ENCODE data around the gene UACA. TPM values are rescaled to one million over a fixed set of nuclear protein-coding genes. Genes with fewer than 3 reads are reported as not detected.

The UACA gene
- total RNA-seq, 1 experiment from 2014 or later: 59.9 TPM

DNA sequence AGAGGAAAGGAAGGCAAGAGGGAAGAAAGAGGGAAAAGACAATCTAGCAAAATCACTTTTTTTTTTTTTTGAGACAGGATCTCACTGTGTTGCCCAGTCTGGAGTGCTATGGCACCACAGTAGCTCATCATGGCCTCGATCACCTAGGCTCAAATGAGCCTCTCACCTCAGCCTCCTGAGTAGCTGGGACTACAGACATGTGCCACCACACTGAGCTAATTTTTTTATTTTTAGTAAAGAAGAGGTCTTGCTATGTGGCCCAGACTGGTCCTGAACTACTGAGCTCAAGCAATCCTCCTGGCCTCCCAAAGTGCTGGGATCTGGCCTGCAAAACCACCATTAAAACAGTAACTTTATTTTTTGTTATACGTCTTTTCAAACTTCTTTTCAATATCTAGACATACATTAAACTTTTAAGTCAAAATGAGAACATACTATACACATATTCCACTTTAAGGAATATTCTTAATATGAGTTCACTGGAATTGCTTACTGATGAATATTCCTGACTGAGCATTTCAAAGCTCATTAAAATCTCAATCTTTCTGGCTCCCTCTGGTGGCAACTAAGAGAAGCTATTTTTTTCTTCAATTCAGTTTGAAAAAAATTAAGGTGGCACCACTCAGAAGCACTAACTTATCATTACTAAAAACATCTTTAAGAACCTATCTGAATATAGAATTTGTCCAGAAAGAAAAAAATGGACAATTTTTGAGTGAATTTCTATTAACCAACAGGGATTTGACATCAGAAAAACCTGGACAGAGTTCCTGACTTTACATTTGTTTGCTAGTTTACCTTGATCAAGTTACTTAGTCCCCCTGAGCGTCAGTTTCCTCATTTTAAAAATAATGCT lies 40.9 kb downstream of the UACA start:
- H3K4me3 ChIP-seq: no peak overlapping the region
- no peaks in the 10 kb centered on the region for H3K9me2 ChIP-seq (ENCODE audit: insufficient read depth)
- no peaks in the 10 kb centered on the region for H3K79me2 ChIP-seq (ENCODE audit: low read depth)
- ChIA-PET POLR2A (ENCODE audit: unreplicated experiment) (interaction anchor here (0.6 to 0.8 kb wide), 2 partner anchors 21 to 947 kb away, joined by 8 read pairs; no protein-coding TSS in a partner anchor), CTCF (interaction anchor here (0.6 to 1.4 kb wide), 11 partner anchors 9 to 164 kb away, joined by 3 to 11 read pairs (median 3); no protein-coding TSS in a partner anchor)
- no peaks in the 10 kb centered on the region for H3K36me3 ChIP-seq (ENCODE audit: low read depth)
- H3K27me3 ChIP-seq (ENCODE audit: insufficient read depth, low read depth): no peaks in the 10 kb centered on the region
- no peaks in the 10 kb centered on the region for H3F3A ChIP-seq (ENCODE audit: insufficient read depth, low read depth)
- TF ChIP-seq, protein P1, sequence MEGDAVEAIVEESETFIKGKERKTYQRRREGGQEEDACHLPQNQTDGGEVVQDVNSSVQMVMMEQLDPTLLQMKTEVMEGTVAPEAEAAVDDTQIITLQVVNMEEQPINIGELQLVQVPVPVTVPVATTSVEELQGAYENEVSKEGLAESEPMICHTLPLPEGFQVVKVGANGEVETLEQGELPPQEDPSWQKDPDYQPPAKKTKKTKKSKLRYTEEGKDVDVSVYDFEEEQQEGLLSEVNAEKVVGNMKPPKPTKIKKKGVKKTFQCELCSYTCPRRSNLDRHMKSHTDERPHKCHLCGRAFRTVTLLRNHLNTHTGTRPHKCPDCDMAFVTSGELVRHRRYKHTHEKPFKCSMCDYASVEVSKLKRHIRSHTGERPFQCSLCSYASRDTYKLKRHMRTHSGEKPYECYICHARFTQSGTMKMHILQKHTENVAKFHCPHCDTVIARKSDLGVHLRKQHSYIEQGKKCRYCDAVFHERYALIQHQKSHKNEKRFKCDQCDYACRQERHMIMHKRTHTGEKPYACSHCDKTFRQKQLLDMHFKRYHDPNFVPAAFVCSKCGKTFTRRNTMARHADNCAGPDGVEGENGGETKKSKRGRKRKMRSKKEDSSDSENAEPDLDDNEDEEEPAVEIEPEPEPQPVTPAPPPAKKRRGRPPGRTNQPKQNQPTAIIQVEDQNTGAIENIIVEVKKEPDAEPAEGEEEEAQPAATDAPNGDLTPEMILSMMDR (conservative IDR thresholded peaks at IDR 0.05): peak; percentile 81
- TF ChIP-seq EZH2 (IDR thresholded peaks at IDR 0.05; ENCODE audit: low read depth): no peak
- intact Hi-C loops (cut with micrococcal nuclease; ENCODE audit: unreplicated experiment): loop anchor here (10.0 kb wide), 1 partner anchor 48 kb away; no protein-coding TSS in a partner anchor
- no peak overlapping the region for H2AFZ ChIP-seq
- H3K9me3 ChIP-seq (ENCODE audit: insufficient read depth, low read depth): no peaks in the 10 kb centered on the region
- DNase-seq: no peak
- H3K4me1 ChIP-seq (replicated peaks; ENCODE audit: insufficient read depth): no peaks in the 10 kb centered on the region
- no peak overlapping the region for H3K27ac ChIP-seq
- no TSS peak for BruUV-seq (replicated peaks)
- H4K20me1 ChIP-seq (ENCODE audit: insufficient read depth): no peaks in the 10 kb centered on the region
- no peak overlapping the region for H3K4me2 ChIP-seq

DNA sequence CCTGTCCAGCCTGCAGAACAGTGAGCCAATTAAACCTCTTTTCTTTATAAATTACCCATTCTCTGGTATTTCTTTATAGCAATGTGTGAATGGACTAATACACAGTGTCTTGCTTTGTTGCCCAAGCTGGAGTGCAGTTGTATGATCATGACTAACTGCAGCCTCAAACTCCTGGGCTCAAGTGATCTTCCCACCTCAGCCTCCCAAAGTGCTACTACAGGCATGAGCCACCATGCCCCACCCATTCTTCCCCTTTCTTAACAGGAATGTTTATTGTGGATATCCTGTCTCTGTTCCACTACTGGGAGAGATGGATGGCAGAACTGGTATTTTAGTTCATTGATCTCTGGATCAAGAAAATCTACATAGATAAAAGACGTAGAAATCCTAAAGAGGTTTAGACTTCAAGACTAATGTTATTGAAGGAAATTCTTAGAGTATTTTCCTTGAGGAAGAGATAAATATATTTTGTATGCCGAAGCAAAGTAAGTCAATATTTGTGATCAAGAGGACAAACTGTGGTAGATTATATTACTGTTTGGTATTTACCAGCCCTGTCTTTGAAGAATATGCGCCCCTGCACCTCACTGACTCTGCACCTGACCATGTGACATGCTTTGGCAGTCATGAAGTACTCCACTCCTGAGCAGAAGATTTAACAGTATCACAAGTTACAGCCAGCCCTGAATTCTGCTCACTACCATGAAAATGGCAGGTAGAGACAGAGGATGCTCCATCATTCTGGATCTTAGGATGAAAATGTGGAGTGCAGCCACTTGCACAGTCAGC lies 42.9 kb downstream of the UACA start:
- Histone ChIP-seq H3F3A (ENCODE audit: insufficient read depth, low read depth) (no peaks in the 10 kb centered on the region), H3K9me2 (ENCODE audit: insufficient read depth) (no peaks in the 10 kb centered on the region), H3K9me3 (ENCODE audit: insufficient read depth, low read depth) (no peaks in the 10 kb centered on the region), H3K79me2 (ENCODE audit: low read depth) (no peaks in the 10 kb centered on the region), H3K36me3 (ENCODE audit: low read depth) (no peaks in the 10 kb centered on the region), H3K4me3 (no peak overlapping the region), H3K27ac (no peak overlapping the region), H4K20me1 (ENCODE audit: insufficient read depth) (no peaks in the 10 kb centered on the region), H3K4me1 (replicated peaks; ENCODE audit: insufficient read depth) (peaks cover 10% of the 10 kb centered on the region), H3K4me2 (no peak overlapping the region), H3K27me3 (ENCODE audit: insufficient read depth, low read depth) (no peaks in the 10 kb centered on the region), H2AFZ (no peak overlapping the region)
- DNase-seq: no peak
- BruUV-seq (replicated peaks): no TSS peak
- POLR2A ChIA-PET (ENCODE audit: unreplicated experiment): no interaction called here
- no peak for TF ChIP-seq EZH2 (IDR thresholded peaks at IDR 0.05; ENCODE audit: low read depth)
- TF ChIP-seq, protein P1 (conservative IDR thresholded peaks at IDR 0.05): no peak
- CTCF ChIA-PET: no interaction called here
- intact Hi-C loops (cut with micrococcal nuclease; ENCODE audit: unreplicated experiment): loop anchor here (10.0 kb wide), 1 partner anchor 46 kb away; no protein-coding TSS in a partner anchor

DNA sequence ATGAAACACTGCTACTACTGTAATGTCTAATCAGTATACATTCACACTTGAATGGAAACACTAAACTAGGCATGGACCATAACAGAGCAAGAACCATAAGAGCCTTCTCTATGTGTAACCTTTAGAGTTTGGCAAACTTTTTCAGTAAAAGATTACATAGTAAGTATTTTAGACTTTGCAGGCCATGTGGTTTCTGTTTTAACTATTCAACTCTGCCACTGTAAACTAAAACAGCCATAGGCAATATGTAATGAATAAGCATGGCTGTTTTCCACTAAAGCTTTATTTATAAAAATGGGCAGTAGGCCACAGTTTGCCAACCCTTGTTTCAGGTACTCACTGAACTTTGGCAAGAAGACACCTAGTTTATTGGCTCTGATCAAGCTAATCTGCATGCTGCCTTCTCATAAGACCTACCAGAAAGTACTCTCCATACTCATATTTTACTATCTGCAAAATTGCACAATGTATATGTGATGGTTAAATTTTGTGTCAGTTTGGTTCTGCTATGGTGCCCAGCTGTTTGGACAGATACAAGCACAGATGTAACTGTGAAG lies 46.0 kb downstream of the UACA start:
- Histone ChIP-seq H3K79me2 (ENCODE audit: low read depth) (peaks cover 4% of the 10 kb centered on the region; the same call in 1 of the 2 replicates), H4K20me1 (ENCODE audit: insufficient read depth) (no peaks in the 10 kb centered on the region; the same call in 1 of the 2 replicates), H3K9me2 (ENCODE audit: insufficient read depth) (no peaks in the 10 kb centered on the region), H3K36me3 (ENCODE audit: low read depth) (no peaks in the 10 kb centered on the region), H2AFZ (no peak overlapping the region), H3K27me3 (ENCODE audit: insufficient read depth, low read depth) (no peaks in the 10 kb centered on the region), H3K9me3 (ENCODE audit: insufficient read depth, low read depth) (no peaks in the 10 kb centered on the region), H3F3A (ENCODE audit: insufficient read depth, low read depth) (peaks cover 13% of the 10 kb centered on the region; the same call in 1 of the 2 replicates), H3K27ac (no peak overlapping the region), H3K4me3 (no peak overlapping the region), H3K4me2 (no peak overlapping the region), H3K4me1 (replicated peaks; ENCODE audit: insufficient read depth) (peaks cover 33% of the 10 kb centered on the region)
- TF ChIP-seq, protein P1 (conservative IDR thresholded peaks at IDR 0.05): no peak
- no peak for TF ChIP-seq EZH2 (IDR thresholded peaks at IDR 0.05; ENCODE audit: low read depth)
- no TSS peak for BruUV-seq (replicated peaks)
- DNase-seq: no peak
- ChIA-PET CTCF (interaction anchor here (0.6 kb wide), 1 partner anchor 11 kb away, joined by 4 read pairs; no protein-coding TSS in a partner anchor), POLR2A (ENCODE audit: unreplicated experiment) (no interaction called here)
- intact Hi-C loops (cut with micrococcal nuclease; ENCODE audit: unreplicated experiment): no loop called here

All from PC-9 (cell line).